ENCODE measurements around the gene RAB43.

The RAB43 gene

DNA sequence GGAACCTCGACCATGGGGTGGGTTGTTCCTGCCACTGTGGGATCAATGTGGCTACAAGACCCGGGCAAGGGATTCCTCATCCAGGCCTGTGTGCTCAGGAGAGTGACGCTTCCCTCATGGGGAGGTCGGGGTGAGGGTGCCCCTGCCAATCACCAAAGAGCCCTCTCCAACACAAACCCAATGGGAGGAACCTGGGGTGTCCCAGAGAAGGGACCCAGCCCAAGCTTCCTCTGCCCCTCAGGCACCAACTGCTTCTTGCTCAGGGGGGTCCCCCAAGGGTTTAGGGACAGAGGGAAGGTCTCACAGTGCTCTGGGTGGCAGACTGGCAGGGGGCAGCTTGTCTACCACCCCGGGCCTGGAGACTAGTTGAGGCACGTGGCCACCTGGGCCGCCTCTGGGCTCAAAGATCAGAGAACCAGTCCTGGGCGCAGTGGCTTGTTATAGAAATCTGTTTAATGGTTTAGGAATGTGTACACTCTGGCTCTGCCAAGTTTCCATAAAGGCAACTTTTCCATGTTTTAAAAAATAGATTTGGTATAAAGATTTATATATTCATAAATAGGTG, 34.4 kb downstream of the RAB43 start:
- TF ChIP-seq, protein P1, sequence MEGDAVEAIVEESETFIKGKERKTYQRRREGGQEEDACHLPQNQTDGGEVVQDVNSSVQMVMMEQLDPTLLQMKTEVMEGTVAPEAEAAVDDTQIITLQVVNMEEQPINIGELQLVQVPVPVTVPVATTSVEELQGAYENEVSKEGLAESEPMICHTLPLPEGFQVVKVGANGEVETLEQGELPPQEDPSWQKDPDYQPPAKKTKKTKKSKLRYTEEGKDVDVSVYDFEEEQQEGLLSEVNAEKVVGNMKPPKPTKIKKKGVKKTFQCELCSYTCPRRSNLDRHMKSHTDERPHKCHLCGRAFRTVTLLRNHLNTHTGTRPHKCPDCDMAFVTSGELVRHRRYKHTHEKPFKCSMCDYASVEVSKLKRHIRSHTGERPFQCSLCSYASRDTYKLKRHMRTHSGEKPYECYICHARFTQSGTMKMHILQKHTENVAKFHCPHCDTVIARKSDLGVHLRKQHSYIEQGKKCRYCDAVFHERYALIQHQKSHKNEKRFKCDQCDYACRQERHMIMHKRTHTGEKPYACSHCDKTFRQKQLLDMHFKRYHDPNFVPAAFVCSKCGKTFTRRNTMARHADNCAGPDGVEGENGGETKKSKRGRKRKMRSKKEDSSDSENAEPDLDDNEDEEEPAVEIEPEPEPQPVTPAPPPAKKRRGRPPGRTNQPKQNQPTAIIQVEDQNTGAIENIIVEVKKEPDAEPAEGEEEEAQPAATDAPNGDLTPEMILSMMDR (IDR thresholded peaks at IDR 0.05): no peak

DNA sequence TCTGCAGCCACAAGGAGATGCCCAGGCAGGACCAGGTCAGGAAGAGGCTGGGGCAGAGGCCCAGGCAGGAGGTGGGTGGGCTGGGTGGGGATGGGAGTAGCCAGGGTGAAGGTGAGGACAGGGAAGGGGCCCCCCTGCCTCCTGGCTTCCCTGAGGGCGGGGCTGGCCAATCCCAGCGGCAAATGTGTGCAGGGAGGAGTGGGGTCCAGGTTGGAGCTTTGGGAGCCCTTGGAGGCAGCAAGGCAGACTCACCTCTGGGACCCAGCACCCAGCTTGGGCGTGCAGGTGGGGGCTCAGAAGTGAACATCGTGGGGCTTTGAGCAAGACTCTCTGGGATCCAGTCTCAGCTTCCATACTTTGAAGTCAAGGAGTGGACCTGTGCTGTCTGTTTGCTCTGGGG, 35.8 kb downstream of the RAB43 start:
- TF ChIP-seq, protein P1 (IDR thresholded peaks at IDR 0.05): no peak

GRCh38 chr3:129085165-129085715, 36.4 kb downstream of the RAB43 start:
- TF ChIP-seq, protein P1 (IDR thresholded peaks at IDR 0.05): no peak

DNA sequence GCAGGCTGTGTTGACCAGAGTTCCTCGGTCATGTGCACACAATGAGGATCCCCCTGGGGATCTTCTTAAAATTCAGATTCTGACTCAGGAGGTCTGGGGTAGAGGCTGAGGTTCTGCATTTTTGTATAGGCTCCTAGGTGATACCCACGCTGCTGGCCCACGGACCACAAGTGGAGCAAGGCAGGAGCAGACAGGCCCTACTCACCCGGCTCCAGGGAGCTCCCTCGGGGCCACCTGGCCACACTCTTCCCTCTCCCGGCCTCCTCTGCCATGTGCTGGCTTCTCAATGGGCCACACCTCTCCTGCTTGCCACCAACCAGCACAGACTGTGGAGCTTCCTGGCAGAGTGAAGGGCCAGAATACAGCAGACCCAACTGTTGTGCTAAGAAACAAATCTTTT, 37.1 kb downstream of the RAB43 start:
- TF ChIP-seq, protein P1 (IDR thresholded peaks at IDR 0.05): no peak

DNA sequence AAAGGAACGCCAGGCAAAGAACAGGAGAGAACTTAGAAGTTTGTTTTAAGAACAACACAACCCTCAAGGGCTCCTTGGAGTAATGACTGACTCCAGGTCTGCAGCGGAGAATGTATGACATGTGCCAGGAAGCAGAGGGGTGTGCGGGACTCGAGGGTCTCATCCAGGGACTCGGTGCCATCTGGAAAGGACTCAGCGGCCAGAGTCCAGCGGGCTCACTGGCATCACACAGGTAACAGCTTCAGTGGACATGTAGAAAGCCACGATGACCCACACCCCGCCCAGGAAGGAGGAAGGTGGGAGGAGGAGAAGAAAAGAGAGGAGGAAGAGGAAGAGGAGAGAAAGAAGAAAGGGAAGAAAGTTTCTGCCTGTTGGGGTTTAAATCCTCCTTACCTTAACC, 39.6 kb downstream of the RAB43 start:
- TF ChIP-seq, protein P1 (IDR thresholded peaks at IDR 0.05): no peak

DNA sequence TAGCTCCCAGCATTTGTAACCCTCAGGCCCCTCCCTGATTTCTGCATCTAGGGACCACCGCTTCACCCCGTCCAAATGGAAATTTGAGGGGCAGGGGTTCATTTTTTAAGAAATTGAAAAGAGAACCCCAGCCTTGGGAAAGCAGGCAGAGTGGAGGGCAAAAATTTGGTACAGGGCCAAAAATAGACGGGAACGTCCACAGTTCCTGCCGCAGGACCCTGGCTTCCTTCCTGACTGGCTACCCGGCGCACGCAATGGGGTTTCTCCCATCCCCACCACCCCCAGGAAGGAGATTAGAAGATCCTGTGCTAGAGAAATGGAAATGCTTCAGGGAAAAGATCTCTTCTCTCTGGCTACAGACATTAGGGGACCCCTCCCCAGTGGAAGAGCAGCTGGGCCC, 40.1 kb downstream of the RAB43 start:
- TF ChIP-seq, protein P1 (IDR thresholded peaks at IDR 0.05): no peak

- TF ChIP-seq, protein P1 (IDR thresholded peaks at IDR 0.05): no peak
Observed at GRCh38 chr3:129078510-129078909, 43.1 kb downstream of the RAB43 start.

DNA sequence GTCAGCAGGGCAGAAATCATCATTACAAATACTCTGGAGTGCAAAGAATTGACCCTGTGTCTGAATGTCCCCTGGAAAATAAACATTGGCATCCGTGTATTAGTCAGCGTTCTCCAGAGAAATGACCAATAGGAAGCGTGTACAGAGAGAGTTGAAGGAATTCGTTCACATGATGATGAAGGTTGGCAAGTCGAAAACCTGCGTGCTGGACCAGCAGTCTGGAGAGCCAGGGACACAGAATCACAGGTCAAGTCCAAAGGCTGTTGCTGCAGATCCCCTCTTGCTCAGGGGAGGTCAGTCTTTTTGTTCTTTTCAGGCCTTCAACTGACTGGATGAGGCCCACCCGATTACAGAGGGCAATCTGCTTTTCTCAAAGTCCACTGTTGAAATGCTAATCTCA, 44.4 kb downstream of the RAB43 start:
- TF ChIP-seq, protein P1 (IDR thresholded peaks at IDR 0.05): no peak

All from LNCAP (cell line).